HepG2 (cell line): ENCODE data around the gene SLC43A3. TPM values are rescaled to one million over a fixed set of nuclear protein-coding genes. Genes with fewer than 3 reads are reported as not detected.

Source experiments
- FOXA3 ChIP-seq: IDR thresholded peaks from 2 replicates; pipeline ENCODE4 v1.6.1; 2016; ENCODE audit warnings: missing genetic modification reagents, missing compliant biosample characterization
- FOXC1 ChIP-seq: sonication (generic); formaldehyde crosslinking; IDR thresholded peaks from 2 replicates; pipeline ENCODE4 v1.8.0; 2022; ENCODE audit warnings: mild to moderate bottlenecking, missing genetic modification reagents, borderline replicate concordance
- GTF3A ChIP-seq: sonication (generic); formaldehyde crosslinking; conservative IDR thresholded peaks from 2 replicates; pipeline ENCODE4 v1.4.0; 2020; ENCODE audit warnings: mild to moderate bottlenecking, missing genetic modification reagents
- LCORL ChIP-seq, 2 experiments: fragments of 450-650 bp in 1 of 2; sonication (generic) in 1 of 2; formaldehyde crosslinking in 1 of 2; IDR thresholded peaks; 2 replicates each; pipeline versions ENCODE4 v1.5.0 to v1.6.1; 2017 to 2020; ENCODE audit warnings: antibody characterized with exemption in 1 of 2, missing genetic modification reagents in 1 of 2
- POGZ ChIP-seq: sonication (generic); formaldehyde crosslinking; IDR thresholded peaks from 2 replicates; pipeline ENCODE4 v1.4.0; 2020; ENCODE audit warnings: mild to moderate bottlenecking, missing genetic modification reagents
- PPARG ChIP-seq: conservative IDR thresholded peaks from 2 replicates; pipeline ENCODE4 v1.6.1; 2016; ENCODE audit warnings: missing biosample characterization, missing genetic modification reagents
- RARG ChIP-seq: sonication (generic); formaldehyde crosslinking; IDR thresholded peaks from 2 replicates; pipeline ENCODE4 v1.4.0; 2020; ENCODE audit warnings: low read depth, mild to moderate bottlenecking, missing genetic modification reagents
- SALL1 ChIP-seq: sonication (generic); formaldehyde crosslinking; IDR thresholded peaks from 2 replicates; pipeline ENCODE4 v1.8.0; 2022; ENCODE audit warnings: mild to moderate bottlenecking, missing genetic modification reagents
- TAF1 ChIP-seq: sonication (generic); formaldehyde crosslinking; IDR thresholded peaks from 2 replicates; pipeline ENCODE4 v1.4.0; 2020; ENCODE audit warnings: missing genetic modification reagents
- ZBTB8A ChIP-seq: sonication (generic); formaldehyde crosslinking; IDR thresholded peaks from 2 replicates; pipeline ENCODE4 v1.4.0; 2020; ENCODE audit warnings: mild to moderate bottlenecking, low read depth, missing genetic modification reagents, borderline replicate concordance
- ZFP41 ChIP-seq: sonication (generic); formaldehyde crosslinking; IDR thresholded peaks from 2 replicates; pipeline ENCODE4 v1.4.0; 2020; ENCODE audit warnings: mild to moderate bottlenecking, missing genetic modification reagents, borderline replicate concordance
- ZNF326 ChIP-seq: sonication (generic); formaldehyde crosslinking; IDR thresholded peaks from 2 replicates; pipeline ENCODE4 v1.4.0; 2020; ENCODE audit warnings: missing genetic modification reagents, borderline replicate concordance
- ZNF383 ChIP-seq: sonication (generic); formaldehyde crosslinking; IDR thresholded peaks from 2 replicates; pipeline ENCODE4 v1.4.0; 2020; ENCODE audit warnings: missing genetic modification reagents, mild to moderate bottlenecking, borderline replicate concordance
- ZNF562 ChIP-seq: sonication (generic); formaldehyde crosslinking; IDR thresholded peaks from 2 replicates; pipeline ENCODE4 v1.8.0; 2022; ENCODE audit warnings: missing genetic modification reagents, borderline replicate concordance
- ZNF572 ChIP-seq: sonication (generic); formaldehyde crosslinking; IDR thresholded peaks from 2 replicates; pipeline ENCODE4 v1.5.1; 2020; ENCODE audit warnings: mild to moderate bottlenecking, missing genetic modification reagents
- ZSCAN21 ChIP-seq: sonication (generic); formaldehyde crosslinking; IDR thresholded peaks from 2 replicates; pipeline ENCODE4 v1.8.0; 2022; ENCODE audit warnings: mild to moderate bottlenecking, missing genetic modification reagents, moderate library complexity, borderline replicate concordance
- ZXDC ChIP-seq: sonication (generic); formaldehyde crosslinking; IDR thresholded peaks from 2 replicates; pipeline ENCODE4 v1.5.0; 2020; ENCODE audit warnings: mild to moderate bottlenecking, missing genetic modification reagents
- polyA plus RNA-seq, 8 experiments: library from polyadenylated mRNA; depleted of rRNA in 3 of 8; stranded (reverse) in 7 of 8; unstranded in 1 of 8; fragments of >200 nt; fragmentation: Illumina TruSeq in 4 of 8; extraction: Trizol in 4 of 8; gene quantifications; 2 replicates each; pipeline versions ENCODE4 v1.2.1 to v1.2.3, GENCODE V29; 2011 to 2016; ENCODE audit warnings: low read depth in 4 of 8, missing spikeins in 1 of 8, mixed read lengths in 1 of 8; ENCODE audit not compliant: insufficient read depth in 1 of 8
- total RNA-seq, 5 experiments: library from RNA; depleted of rRNA; stranded (reverse); fragments of >200 nt; fragmentation: Illumina TruSeq; extraction: Trizol; gene quantifications; 2 replicates each; pipeline ENCODE4 v1.2.3, GENCODE V29; 2016; ENCODE audit warnings: low read depth in 1 of 5
- TF ChIP-seq, protein P1 (sequence below): sonication (generic); formaldehyde crosslinking; IDR thresholded peaks from 2 replicates; pipeline ENCODE4 v1.4.0; 2020; ENCODE audit warnings: missing genetic modification reagents
- TF ChIP-seq, protein P2 (sequence below): sonication (generic); formaldehyde crosslinking; IDR thresholded peaks from 2 replicates; pipeline ENCODE4 v1.5.1; 2020; ENCODE audit warnings: mild to moderate bottlenecking, missing genetic modification reagents
- TF ChIP-seq, protein P3 (sequence below): IDR thresholded peaks from 2 replicates; pipeline ENCODE4 v1.6.1; 2012; ENCODE audit warnings: inconsistent platforms

Gene SLC43A3
- total and polyA plus RNA-seq, 2 of the 13 experiments (the other 11 are each of a cell fraction or from before 2014, with no cell fraction given): 2.6 TPM; not detected in 1

DNA sequence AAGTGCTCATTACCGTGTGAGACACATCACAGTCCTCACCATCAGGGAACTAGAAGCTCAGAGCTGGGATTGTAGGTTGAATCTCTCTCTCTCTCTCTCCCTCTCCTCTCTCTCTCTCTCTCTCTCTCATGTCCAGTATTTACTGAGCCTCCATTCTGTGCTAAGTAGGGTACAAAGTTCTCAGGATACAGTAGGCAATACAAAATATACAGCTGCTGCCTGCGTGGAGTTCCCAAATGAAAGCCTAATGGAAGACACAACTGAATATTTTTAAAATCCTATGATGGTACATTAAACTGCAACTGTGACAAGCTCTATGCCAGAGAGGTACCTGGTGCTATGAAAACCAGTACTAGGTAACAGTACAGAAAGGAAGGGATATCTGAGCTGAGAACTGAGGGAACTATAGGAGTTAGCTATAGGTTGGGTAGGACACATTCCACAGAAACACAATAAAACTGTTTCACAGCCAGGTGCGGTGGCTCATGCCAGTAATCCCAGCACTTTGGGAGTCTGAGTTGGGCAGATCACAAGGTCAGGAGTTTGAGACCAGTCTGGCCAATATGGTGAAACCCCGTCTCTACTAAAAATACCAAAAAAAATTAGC lies 26.8 kb downstream of the SLC43A3 start (continued):
- TF ChIP-seq, protein P1, sequence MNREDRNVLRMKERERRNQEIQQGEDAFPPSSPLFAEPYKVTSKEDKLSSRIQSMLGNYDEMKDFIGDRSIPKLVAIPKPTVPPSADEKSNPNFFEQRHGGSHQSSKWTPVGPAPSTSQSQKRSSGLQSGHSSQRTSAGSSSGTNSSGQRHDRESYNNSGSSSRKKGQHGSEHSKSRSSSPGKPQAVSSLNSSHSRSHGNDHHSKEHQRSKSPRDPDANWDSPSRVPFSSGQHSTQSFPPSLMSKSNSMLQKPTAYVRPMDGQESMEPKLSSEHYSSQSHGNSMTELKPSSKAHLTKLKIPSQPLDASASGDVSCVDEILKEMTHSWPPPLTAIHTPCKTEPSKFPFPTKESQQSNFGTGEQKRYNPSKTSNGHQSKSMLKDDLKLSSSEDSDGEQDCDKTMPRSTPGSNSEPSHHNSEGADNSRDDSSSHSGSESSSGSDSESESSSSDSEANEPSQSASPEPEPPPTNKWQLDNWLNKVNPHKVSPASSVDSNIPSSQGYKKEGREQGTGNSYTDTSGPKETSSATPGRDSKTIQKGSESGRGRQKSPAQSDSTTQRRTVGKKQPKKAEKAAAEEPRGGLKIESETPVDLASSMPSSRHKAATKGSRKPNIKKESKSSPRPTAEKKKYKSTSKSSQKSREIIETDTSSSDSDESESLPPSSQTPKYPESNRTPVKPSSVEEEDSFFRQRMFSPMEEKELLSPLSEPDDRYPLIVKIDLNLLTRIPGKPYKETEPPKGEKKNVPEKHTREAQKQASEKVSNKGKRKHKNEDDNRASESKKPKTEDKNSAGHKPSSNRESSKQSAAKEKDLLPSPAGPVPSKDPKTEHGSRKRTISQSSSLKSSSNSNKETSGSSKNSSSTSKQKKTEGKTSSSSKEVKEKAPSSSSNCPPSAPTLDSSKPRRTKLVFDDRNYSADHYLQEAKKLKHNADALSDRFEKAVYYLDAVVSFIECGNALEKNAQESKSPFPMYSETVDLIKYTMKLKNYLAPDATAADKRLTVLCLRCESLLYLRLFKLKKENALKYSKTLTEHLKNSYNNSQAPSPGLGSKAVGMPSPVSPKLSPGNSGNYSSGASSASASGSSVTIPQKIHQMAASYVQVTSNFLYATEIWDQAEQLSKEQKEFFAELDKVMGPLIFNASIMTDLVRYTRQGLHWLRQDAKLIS: no peak
- TF ChIP-seq TAF1 (CRISPR knock-in tag) (no peak), PPARG (CRISPR knock-in tag) (0 out of 2 replicates have a peak, but pooled peaks have one; percentile 22), LCORL (IDR thresholded peaks at IDR 0.05) (peak; percentile 63), LCORL (CRISPR knock-in tag; IDR thresholded peaks at IDR 0.05) (peak; percentile 31; the same call in 1 of the 2 replicates), POGZ (CRISPR knock-in tag) (peak; percentile 26; the same call in 1 of the 2 replicates), ZNF562 (CRISPR knock-in tag) (no peak), ZNF326 (CRISPR knock-in tag) (no peak), FOXC1 (CRISPR knock-in tag) (no peak), FOXA3 (CRISPR knock-in tag) (peak; percentile 82), ZNF383 (no peak), ZBTB8A (CRISPR knock-in tag) (no peak), RARG (CRISPR knock-in tag) (no peak), ZFP41 (CRISPR knock-in tag) (no peak), ZNF572 (no peak), GTF3A (CRISPR knock-in tag) (no peak), ZXDC (CRISPR knock-in tag) (no peak), ZSCAN21 (CRISPR knock-in tag) (no peak), SALL1 (CRISPR knock-in tag) (peak; percentile 3; the same call in 1 of the 2 replicates)
- TF ChIP-seq, protein P2, sequence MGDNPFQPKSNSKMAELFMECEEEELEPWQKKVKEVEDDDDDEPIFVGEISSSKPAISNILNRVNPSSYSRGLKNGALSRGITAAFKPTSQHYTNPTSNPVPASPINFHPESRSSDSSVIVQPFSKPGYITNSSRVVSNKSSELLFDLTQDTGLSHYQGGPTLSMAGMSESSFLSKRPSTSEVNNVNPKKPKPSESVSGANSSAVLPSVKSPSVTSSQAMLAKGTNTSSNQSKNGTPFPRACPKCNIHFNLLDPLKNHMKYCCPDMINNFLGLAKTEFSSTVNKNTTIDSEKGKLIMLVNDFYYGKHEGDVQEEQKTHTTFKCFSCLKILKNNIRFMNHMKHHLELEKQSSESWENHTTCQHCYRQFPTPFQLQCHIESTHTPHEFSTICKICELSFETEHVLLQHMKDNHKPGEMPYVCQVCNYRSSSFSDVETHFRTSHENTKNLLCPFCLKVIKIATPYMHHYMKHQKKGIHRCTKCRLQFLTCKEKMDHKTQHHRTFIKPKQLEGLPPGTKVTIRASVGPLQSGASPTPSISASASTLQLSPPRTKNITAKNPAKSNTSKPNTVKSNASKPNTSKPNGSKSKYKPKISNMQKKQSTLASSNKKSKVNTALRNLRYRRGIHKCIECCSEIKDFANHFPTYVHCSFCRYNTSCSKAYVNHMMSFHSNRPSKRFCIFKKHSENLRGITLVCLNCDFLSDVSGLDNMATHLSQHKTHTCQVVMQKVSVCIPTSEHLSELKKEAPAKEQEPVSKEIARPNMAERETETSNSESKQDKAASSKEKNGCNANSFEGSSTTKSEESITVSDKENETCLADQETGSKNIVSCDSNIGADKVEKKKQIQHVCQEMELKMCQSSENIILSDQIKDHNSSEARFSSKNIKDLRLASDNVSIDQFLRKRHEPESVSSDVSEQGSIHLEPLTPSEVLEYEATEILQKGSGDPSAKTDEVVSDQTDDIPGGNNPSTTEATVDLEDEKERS (CRISPR knock-in tag): no peak; the same call in 1 of the 2 replicates
- TF ChIP-seq, protein P3, sequence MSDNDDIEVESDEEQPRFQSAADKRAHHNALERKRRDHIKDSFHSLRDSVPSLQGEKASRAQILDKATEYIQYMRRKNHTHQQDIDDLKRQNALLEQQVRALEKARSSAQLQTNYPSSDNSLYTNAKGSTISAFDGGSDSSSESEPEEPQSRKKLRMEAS: peak; percentile 46; the same call in 1 of the 2 replicates
